ENCODE data around the gene CSN2. TPM values are rescaled to one million over a fixed set of nuclear protein-coding genes. Genes with fewer than 3 reads are reported as not detected.

Gene CSN2
- total RNA-seq, 1 donor from 2014 or later = not detected

GRCh38 chr4:69995526-69996016 is 30.0 kb upstream of the CSN2 start, which contains the start of gene STATH:
TSS of gene STATH (plus strand) at chr4:69995966. CDS start at chr4:69998438, 2,472 bp downstream.
- Mint-ChIP-seq H3K36me3 (ENCODE audit: insufficient read depth) (no peaks in the 10 kb centered on the region), H3K27me3 (no peaks in the 10 kb centered on the region), H3K27ac (no peak within 1 kb of the TSS), H3K4me3 (ENCODE audit: low read depth) (no peak within 1 kb of the TSS), H3K4me1 (ENCODE audit: low read depth) (no peaks in the 10 kb centered on the region), H3K9me3 (ENCODE audit: low read depth) (no peaks in the 10 kb centered on the region)
- TF ChIP-seq CTCF (IDR thresholded peaks at IDR 0.05; ENCODE audit: unreplicated experiment) = no peak
- no peak for DNase-seq (ENCODE audit: low spot score, unreplicated experiment)

GRCh38 chr4:69994782-69995181 is 29.3 kb upstream of the CSN2 start:
- DNase-seq (ENCODE audit: low spot score, unreplicated experiment) = no peak
- H3K4me3 Mint-ChIP-seq (ENCODE audit: low read depth) = no peak overlapping the region
- H3K36me3 Mint-ChIP-seq (ENCODE audit: insufficient read depth) = no peaks in the 10 kb centered on the region
- no peak for TF ChIP-seq CTCF (IDR thresholded peaks at IDR 0.05; ENCODE audit: unreplicated experiment)
- H3K27ac Mint-ChIP-seq = no peak overlapping the region
- H3K4me1 Mint-ChIP-seq (ENCODE audit: low read depth) = no peaks in the 10 kb centered on the region
- no peaks in the 10 kb centered on the region for H3K9me3 Mint-ChIP-seq (ENCODE audit: low read depth)
- H3K27me3 Mint-ChIP-seq = no peaks in the 10 kb centered on the region

GRCh38 chr4:69991016-69991415 is 25.5 kb upstream of the CSN2 start:
- H3K4me1 Mint-ChIP-seq (ENCODE audit: low read depth) = no peaks in the 10 kb centered on the region
- no peaks in the 10 kb centered on the region for H3K27me3 Mint-ChIP-seq
- H3K27ac Mint-ChIP-seq = no peak overlapping the region
- TF ChIP-seq CTCF (IDR thresholded peaks at IDR 0.05; ENCODE audit: unreplicated experiment) = no peak
- H3K36me3 Mint-ChIP-seq (ENCODE audit: insufficient read depth) = no peaks in the 10 kb centered on the region
- no peak for DNase-seq (ENCODE audit: low spot score, unreplicated experiment)
- H3K4me3 Mint-ChIP-seq (ENCODE audit: low read depth) = no peak overlapping the region
- H3K9me3 Mint-ChIP-seq (ENCODE audit: low read depth) = no peaks in the 10 kb centered on the region

- Mint-ChIP-seq H3K4me1 (ENCODE audit: low read depth) (peaks cover 8% of the 10 kb centered on the region), H3K27ac (no peak overlapping the region), H3K36me3 (ENCODE audit: insufficient read depth) (no peaks in the 10 kb centered on the region), H3K9me3 (ENCODE audit: low read depth) (no peaks in the 10 kb centered on the region), H3K4me3 (ENCODE audit: low read depth) (no peak overlapping the region), H3K27me3 (no peaks in the 10 kb centered on the region)
- no peak for DNase-seq (ENCODE audit: low spot score, unreplicated experiment)
- TF ChIP-seq CTCF (IDR thresholded peaks at IDR 0.05; ENCODE audit: unreplicated experiment) = no peak
Observed at GRCh38 chr4:69986663-69987062, 21.1 kb upstream of the CSN2 start.

- H3K4me3 Mint-ChIP-seq (ENCODE audit: low read depth) = no peak overlapping the region
Observed at GRCh38 chr4:69984030-69984443, 18.5 kb upstream of the CSN2 start.

More at GRCh38 chr4:69984030-69984443, 18.5 kb upstream of the CSN2 start:
- Mint-ChIP-seq H3K27ac (no peak overlapping the region), H3K4me1 (ENCODE audit: low read depth) (peaks cover 8% of the 10 kb centered on the region), H3K36me3 (ENCODE audit: insufficient read depth) (no peaks in the 10 kb centered on the region), H3K9me3 (ENCODE audit: low read depth) (no peaks in the 10 kb centered on the region), H3K27me3 (no peaks in the 10 kb centered on the region)
- DNase-seq (ENCODE audit: low spot score, unreplicated experiment) = no peak
- TF ChIP-seq CTCF (IDR thresholded peaks at IDR 0.05; ENCODE audit: unreplicated experiment) = no peak
